HepG2 (cell line): ENCODE results near the gene POMT1. TPM values are rescaled to one million over a fixed set of nuclear protein-coding genes. Genes with fewer than 3 reads are reported as not detected.

ENCODE experiments used
- ATAC-seq: fragments of 200-7000 bp; cut with Tn5 transposase; 3 replicates; pipeline ENCODE4 v1.9.1; 2020; ENCODE audit warnings: mild to moderate bottlenecking, moderate library complexity
- BruUV-seq: library from RNA; stranded (reverse); fragments of 400-500 nt; replicated peaks from 2 replicates; lab custom pipeline; 2021; lab: Mats Ljungman, UMichigan
- CTCF ChIA-PET: fragments of 300-600 bp; formaldehyde crosslinking; extraction: SDS; loops from one replicate; lab custom pipeline; 2021; ENCODE audit warnings: low total read pairs, inconsistent platforms, low intra/inter-chr PET ratio; lab: Yijun Ruan, JAX
- POLR2A ChIA-PET: fragments of 350-600 bp; sonication (Branson Sonifier 250); formaldehyde crosslinking; loops from one replicate; lab custom pipeline; 2020; ENCODE audit warnings: antibody characterized with exemption, inconsistent platforms; lab: Yijun Ruan, JAX
- DNase-seq: peaks from one replicate; pipeline ENCODE4 v3.0.0-alpha.2; 2015; ENCODE audit warnings: low spot score
- FAIRE-seq: peaks from 3 replicates; lab custom pipeline; 2011; peaks lifted over from hg19 to GRCh38; lab: Jason Lieb, UNC
- H2AFZ ChIP-seq: one replicate; pipeline ENCODE4 v1.6.1; 2011; ENCODE audit warnings: low read length, inconsistent platforms
- H3K27ac ChIP-seq: fragments of 300-600 bp; 3 replicates; pipeline ENCODE4 v1.8.0; 2011; ENCODE audit warnings: mixed run types, mild to moderate bottlenecking, mixed read lengths, low read length, inconsistent platforms; ENCODE audit not compliant: insufficient read depth; ENCODE audit errors: extremely low read length
- H3K27me3 ChIP-seq, 2 experiments: fragments of 200-600 bp in 1 of 2; 2 replicates in 1 of 2; 3 replicates in 1 of 2; pipeline versions ENCODE4 v1.6.0 to v1.8.0; 2011; ENCODE audit warnings: low read length in 2 of 2, mild to moderate bottlenecking in 2 of 2, moderate library complexity in 2 of 2, inconsistent platforms in 1 of 2; ENCODE audit not compliant: insufficient read depth in 2 of 2, control insufficient read depth in 1 of 2
- H3K36me3 ChIP-seq, 2 experiments: fragments of 200-600 bp in 1 of 2; replicated peaks in 1 of 2; 2 replicates in 1 of 2; 3 replicates in 1 of 2; pipeline versions ENCODE4 v1.5.1 to v1.8.0; 2011; ENCODE audit warnings: low read length in 2 of 2, inconsistent platforms in 1 of 2; ENCODE audit not compliant: insufficient read depth in 2 of 2, control insufficient read depth in 1 of 2
- H3K4me1 ChIP-seq: 2 replicates; pipeline ENCODE4 v1.5.1; 2012; ENCODE audit warnings: low read length, inconsistent platforms; ENCODE audit not compliant: insufficient read depth
- H3K4me2 ChIP-seq: 2 replicates; pipeline ENCODE4 v1.6.0; 2011; ENCODE audit warnings: low read depth, low read length, inconsistent platforms
- H3K4me3 ChIP-seq, 3 experiments: fragments of 200-600 bp in 1 of 3; sonication (generic), shearing (Covaris generic) in 1 of 3; replicated peaks in 1 of 3; 2 replicates each; pipeline ENCODE4 v1.5.1; 2011 to 2016; ENCODE audit warnings: low read length in 3 of 3, inconsistent platforms in 2 of 3, low read depth in 2 of 3, mild to moderate bottlenecking in 2 of 3, control low read depth in 1 of 3, mixed read lengths in 1 of 3; ENCODE audit not compliant: insufficient read depth in 1 of 3
- H3K79me2 ChIP-seq: one replicate; pipeline ENCODE4 v1.6.1; 2011; ENCODE audit warnings: low read length, inconsistent platforms; ENCODE audit not compliant: insufficient read depth
- H3K9ac ChIP-seq: 2 replicates; pipeline ENCODE4 v1.6.0; 2011; ENCODE audit warnings: mild to moderate bottlenecking, low read depth, low read length, inconsistent platforms; ENCODE audit not compliant: insufficient read depth
- H3K9me3 ChIP-seq: 2 replicates; pipeline ENCODE4 v1.5.1; 2012; ENCODE audit warnings: mild to moderate bottlenecking, low read length
- H4K20me1 ChIP-seq: 2 replicates; pipeline ENCODE4 v1.6.0; 2011; ENCODE audit warnings: inconsistent platforms, mild to moderate bottlenecking, low read length, moderate library complexity; ENCODE audit not compliant: insufficient read depth
- ATM ChIP-seq: fragments of 450-650 bp; IDR thresholded peaks from 2 replicates; pipeline ENCODE4 v1.7.1; 2017; ENCODE audit warnings: mild to moderate bottlenecking, borderline replicate concordance
- CREB1 ChIP-seq, 2 experiments: fragments of 450-650 bp in 1 of 2; IDR thresholded peaks; 2 replicates each; pipeline ENCODE4 v1.6.1; 2016 to 2017; ENCODE audit warnings: control low read depth in 1 of 2, mild to moderate bottlenecking in 1 of 2, missing compliant biosample characterization in 1 of 2, missing genetic modification characterization in 1 of 2
- ELF1 ChIP-seq: sonication (generic); formaldehyde crosslinking; IDR thresholded peaks from 2 replicates; pipeline ENCODE4 v1.4.0; 2020; ENCODE audit warnings: missing genetic modification reagents
- FOXO4 ChIP-seq: sonication (generic); formaldehyde crosslinking; conservative IDR thresholded peaks from 2 replicates; pipeline ENCODE4 v1.8.1; 2023; ENCODE audit warnings: missing genetic modification reagents
- HINFP ChIP-seq: sonication (generic); formaldehyde crosslinking; IDR thresholded peaks from 2 replicates; pipeline ENCODE4 v1.4.0; 2020; ENCODE audit warnings: low read depth, mild to moderate bottlenecking, missing genetic modification reagents
- JUND ChIP-seq: sonication (generic); formaldehyde crosslinking; IDR thresholded peaks from 2 replicates; pipeline ENCODE4 v1.8.0; 2022; ENCODE audit warnings: mild to moderate bottlenecking, missing genetic modification reagents
- NR3C1 ChIP-seq: sonication (generic); formaldehyde crosslinking; IDR thresholded peaks from 2 replicates; pipeline ENCODE4 v1.4.0; 2020; ENCODE audit warnings: missing genetic modification reagents
- RCOR2 ChIP-seq: IDR thresholded peaks from 2 replicates; pipeline ENCODE4 v1.6.1; 2016; ENCODE audit warnings: missing biosample characterization, missing genetic modification reagents
- RFXANK ChIP-seq: IDR thresholded peaks from 2 replicates; pipeline ENCODE4 v1.6.1; 2016
- SAP130 ChIP-seq: IDR thresholded peaks from 2 replicates; pipeline ENCODE4 v1.6.1; 2016; ENCODE audit warnings: low read depth
- U2AF2 ChIP-seq: fragments of 200-400 bp; formaldehyde crosslinking; IDR thresholded peaks from 2 replicates; pipeline ENCODE4 v1.6.1; 2017; ENCODE audit warnings: low read depth, mild to moderate bottlenecking, low read length
- XRCC5 ChIP-seq: fragments of 200-400 bp; formaldehyde crosslinking; optimal IDR thresholded peaks from 2 replicates; pipeline ENCODE3; 2017; ENCODE audit warnings: mild to moderate bottlenecking, low read length
- YEATS4 ChIP-seq: sonication (generic); formaldehyde crosslinking; IDR thresholded peaks from 2 replicates; pipeline ENCODE4 v1.4.0; 2020; ENCODE audit warnings: missing genetic modification reagents, borderline replicate concordance
- ZBTB39 ChIP-seq: sonication (generic); formaldehyde crosslinking; IDR thresholded peaks from 2 replicates; pipeline ENCODE4 v1.5.0; 2020; ENCODE audit warnings: missing genetic modification reagents
- ZNF451 ChIP-seq: sonication (generic); formaldehyde crosslinking; IDR thresholded peaks from 2 replicates; pipeline ENCODE4 v1.5.0; 2020; ENCODE audit warnings: mild to moderate bottlenecking, missing genetic modification reagents
- ZNF614 ChIP-seq: IDR thresholded peaks from 2 replicates; pipeline ENCODE4 v1.6.1; 2018; ENCODE audit warnings: missing biosample characterization, missing genetic modification reagents, inconsistent platforms, borderline replicate concordance
- ZSCAN31 ChIP-seq: sonication (generic); formaldehyde crosslinking; IDR thresholded peaks from 2 replicates; pipeline ENCODE4 v1.5.0; 2020; ENCODE audit warnings: low read depth, mild to moderate bottlenecking, missing genetic modification reagents
- WGBS: methylation state at CpG from one replicate; pipeline ENCODE4 v1.1.6; 2017; ENCODE audit warnings: low lambda C conversion rate; 5-methylcytosine and 5-hydroxymethylcytosine counted together
- in situ Hi-C: cut with HindIII; loops from 2 replicates; pipeline ENCODE4 v1.10.0; 2017; ENCODE audit warnings: low pct_unique_long_range_greater_than_20kb; ENCODE audit not compliant: extremely low pct_ligation_motif_present
- intact Hi-C: fragments of 100-400 bp; cut with micrococcal nuclease; formaldehyde crosslinking; loops from one replicate; pipeline ENCODE4 v1.10.0; 2022; ENCODE audit not compliant: unreplicated experiment
- polyA plus RNA-seq, 8 experiments: library from polyadenylated mRNA; depleted of rRNA in 3 of 8; stranded (reverse) in 7 of 8; unstranded in 1 of 8; fragments of >200 nt; fragmentation: Illumina TruSeq in 4 of 8; extraction: Trizol in 4 of 8; gene quantifications; 2 replicates each; pipeline versions ENCODE4 v1.2.1 to v1.2.3, GENCODE V29; 2011 to 2016; ENCODE audit warnings: low read depth in 4 of 8, missing spikeins in 1 of 8, mixed read lengths in 1 of 8; ENCODE audit not compliant: insufficient read depth in 1 of 8
- total RNA-seq, 5 experiments: library from RNA; depleted of rRNA; stranded (reverse); fragments of >200 nt; fragmentation: Illumina TruSeq; extraction: Trizol; gene quantifications; 2 replicates each; pipeline ENCODE4 v1.2.3, GENCODE V29; 2016; ENCODE audit warnings: low read depth in 1 of 5

The POMT1 gene
- total and polyA plus RNA-seq, 2 of the 13 experiments (the other 11 are each of a cell fraction or from before 2014, with no cell fraction given): 21.6 to 22.7 TPM

GRCh38 chr9:131565369-131565768 lies 62.7 kb downstream of the POMT1 start:
- Histone ChIP-seq H3K4me3 (no peak overlapping the region), H3K4me1 (peaks cover 5% of the 10 kb centered on the region; the same call in 1 of the 2 replicates), H3K4me2 (no peak overlapping the region), H3K9ac (no peak overlapping the region), H3K36me3 (no peaks in the 10 kb centered on the region), H2AFZ (no peak overlapping the region), H3K27ac (no peak overlapping the region), H3K79me2 (no peaks in the 10 kb centered on the region), H3K9me3 (no peaks in the 10 kb centered on the region), H3K27me3 (no peaks in the 10 kb centered on the region), H4K20me1 (no peaks in the 10 kb centered on the region)
- WGBS: 72% methylated on average over 5 of the region's 5 CpGs
- intact Hi-C loops (no loop called here), in situ Hi-C loops (no loop called here)
- FAIRE-seq (no peak), ATAC-seq (no peak), DNase-seq (no peak)
- POLR2A ChIA-PET: no interaction called here
- CTCF ChIA-PET: no interaction called here
- no peak for TF ChIP-seq ZNF614 (CRISPR knock-in tag)
- no peak for TF ChIP-seq ZSCAN31
- TF ChIP-seq RCOR2 (CRISPR knock-in tag): no peak
- TF ChIP-seq ZBTB39 (CRISPR knock-in tag): no peak
- TF ChIP-seq ELF1 (CRISPR knock-in tag): no peak
- no peak for TF ChIP-seq RFXANK (CRISPR knock-in tag)
- no peak for TF ChIP-seq ATM
- no peak for TF ChIP-seq SAP130 (CRISPR knock-in tag)
- TF ChIP-seq CREB1 (IDR thresholded peaks at IDR 0.05): no peak
- no peak for TF ChIP-seq CREB1 (CRISPR knock-in tag; IDR thresholded peaks at IDR 0.05)
- TF ChIP-seq XRCC5: no peak
- no peak for TF ChIP-seq YEATS4 (CRISPR knock-in tag)
- no peak for TF ChIP-seq U2AF2
- no peak for TF ChIP-seq JUND (CRISPR knock-in tag)
- TF ChIP-seq FOXO4 (CRISPR knock-in tag): no peak
- no peak for TF ChIP-seq HINFP (CRISPR knock-in tag)
- TF ChIP-seq NR3C1 (CRISPR knock-in tag): no peak
- no peak for TF ChIP-seq ZNF451 (CRISPR knock-in tag)
- no TSS peak for BruUV-seq
